GM21447 (cell line): ENCODE data around the gene TPSG1.
"Not testable (repeated sequence)": the region's sequence is repeated elsewhere in the genome, so short reads cannot be mapped to it uniquely, and the experiment has no call there.

Experiments
- ATAC-seq: cut with Tn5 transposase; IDR thresholded peaks from one replicate; pipeline ENCODE4 v1.9.1; 2021; ENCODE audit not compliant: unreplicated experiment

Gene TPSG1

DNA sequence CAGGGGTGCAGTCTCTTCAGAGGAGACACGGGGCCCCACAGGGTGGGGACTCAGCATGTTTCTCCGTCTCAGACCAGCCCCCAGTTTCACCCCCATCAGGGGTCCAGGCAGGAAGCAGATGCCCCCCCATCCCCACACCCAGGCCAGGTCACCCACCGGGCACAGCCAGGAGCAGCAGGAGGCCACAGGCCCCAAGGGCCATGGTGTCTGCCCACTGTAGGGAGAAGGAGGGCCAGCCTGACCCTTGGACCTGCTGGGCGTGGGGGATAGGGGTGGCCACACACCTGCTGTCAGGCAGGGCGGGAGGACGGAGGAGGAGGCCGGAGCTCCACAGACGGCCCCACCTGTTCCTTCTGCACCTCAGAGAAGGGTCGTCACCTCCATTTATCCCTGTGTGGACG is at the start of gene TPSG1:
TPSG1 (minus strand) TSS at position 218 of the 401 bp plus-strand sequence; CDS start at position 202, 16 bp downstream.
- ATAC-seq, result no peak

DNA sequence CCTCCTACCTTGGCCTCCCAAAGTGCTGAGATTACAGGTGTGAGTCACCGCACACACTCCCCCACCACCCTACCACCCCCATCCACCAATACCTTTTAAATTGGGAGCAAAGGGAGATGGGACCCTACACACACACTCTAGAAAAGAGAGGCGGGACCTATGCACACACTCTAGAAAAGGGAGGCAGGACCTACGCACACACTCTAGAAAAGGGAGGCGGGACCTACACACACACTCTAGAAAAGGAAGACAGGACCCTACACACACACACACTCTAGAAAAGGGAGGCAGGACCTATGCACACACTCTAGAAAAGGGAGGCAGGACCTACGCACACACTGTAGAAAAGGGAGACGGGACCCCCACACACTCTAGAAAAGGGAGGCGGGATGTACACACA is 49.7 kb upstream of the TPSG1 start:
- no peak for ATAC-seq

DNA sequence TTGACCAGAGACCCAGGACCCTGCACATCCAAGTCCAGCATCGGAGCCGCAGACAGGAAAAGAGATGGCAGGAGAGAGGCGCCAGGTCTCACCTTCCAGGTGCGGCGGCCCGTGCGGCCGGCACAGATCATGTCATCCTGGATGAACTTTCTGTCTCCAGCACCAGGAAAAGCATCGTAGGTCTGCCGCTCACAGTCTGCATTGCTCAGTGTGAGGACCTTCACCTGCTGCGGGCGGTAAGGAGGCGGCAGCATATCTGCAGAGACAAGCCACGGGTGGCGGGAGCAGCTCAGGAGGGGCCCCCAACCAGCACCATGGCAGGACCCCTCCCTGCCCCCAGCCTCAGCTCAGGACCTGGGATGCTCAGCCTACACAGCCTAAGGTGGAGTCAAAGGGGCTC is 48.7 kb upstream of the TPSG1 start:
- ATAC-seq, result no peak

- ATAC-seq, result no peak
Observed at GRCh38 chr16:1272453-1273198, 47.6 kb upstream of the TPSG1 start.

- ATAC-seq, result not testable (repeated sequence)
Observed at GRCh38 chr16:1271724-1272413, 46.8 kb upstream of the TPSG1 start.

DNA sequence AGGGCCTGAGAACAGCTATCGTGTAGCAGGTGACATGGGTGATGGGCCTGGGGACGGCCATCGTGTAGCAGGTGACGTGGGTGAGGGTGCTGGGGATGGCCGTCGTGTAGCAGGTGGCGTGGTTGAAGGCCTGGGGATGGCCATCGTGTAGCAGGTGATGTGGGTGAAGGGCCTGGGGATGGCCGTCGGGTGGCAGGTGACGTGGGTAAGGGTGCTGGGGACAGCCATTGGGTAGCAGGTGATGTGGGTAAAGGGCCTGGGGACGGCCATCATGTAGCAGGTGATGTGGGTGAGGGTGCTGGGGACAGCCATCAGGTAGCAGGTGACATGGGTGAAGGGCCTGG is 46.3 kb upstream of the TPSG1 start:
- no peak for ATAC-seq

DNA sequence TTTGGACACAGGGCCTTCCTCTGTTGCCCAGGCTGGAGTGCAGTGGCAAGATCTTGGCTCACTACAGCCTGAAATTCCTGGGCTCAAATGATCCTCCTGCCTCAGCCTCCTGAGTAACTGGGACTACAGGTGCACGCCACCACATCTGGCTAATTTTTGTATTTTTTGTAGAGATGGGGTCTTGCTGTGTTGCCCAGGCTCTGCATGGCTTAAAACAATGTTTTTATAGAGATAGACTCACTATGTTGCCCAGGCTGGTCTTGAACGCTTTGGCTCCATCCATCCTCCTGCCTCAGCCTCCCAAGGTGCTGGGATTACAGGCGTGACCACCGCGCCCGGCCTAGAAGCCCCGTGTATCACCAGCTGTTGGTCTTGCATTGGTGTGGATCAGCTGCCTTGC is 44.4 kb upstream of the TPSG1 start:
- ATAC-seq, result not testable (repeated sequence)

- ATAC-seq, result no peak
Observed at GRCh38 chr16:1265826-1266225, 40.8 kb upstream of the TPSG1 start.

- no peak for ATAC-seq
Observed at GRCh38 chr16:1265090-1265630, 40.1 kb upstream of the TPSG1 start.

GRCh38 chr16:1264345-1265089 is 39.4 kb upstream of the TPSG1 start:
- ATAC-seq, result no peak

GRCh38 chr16:1263591-1264344 is 38.7 kb upstream of the TPSG1 start:
- ATAC-seq, result no peak

- ATAC-seq, result no peak
Observed at GRCh38 chr16:1262846-1263221, 37.8 kb upstream of the TPSG1 start.

DNA sequence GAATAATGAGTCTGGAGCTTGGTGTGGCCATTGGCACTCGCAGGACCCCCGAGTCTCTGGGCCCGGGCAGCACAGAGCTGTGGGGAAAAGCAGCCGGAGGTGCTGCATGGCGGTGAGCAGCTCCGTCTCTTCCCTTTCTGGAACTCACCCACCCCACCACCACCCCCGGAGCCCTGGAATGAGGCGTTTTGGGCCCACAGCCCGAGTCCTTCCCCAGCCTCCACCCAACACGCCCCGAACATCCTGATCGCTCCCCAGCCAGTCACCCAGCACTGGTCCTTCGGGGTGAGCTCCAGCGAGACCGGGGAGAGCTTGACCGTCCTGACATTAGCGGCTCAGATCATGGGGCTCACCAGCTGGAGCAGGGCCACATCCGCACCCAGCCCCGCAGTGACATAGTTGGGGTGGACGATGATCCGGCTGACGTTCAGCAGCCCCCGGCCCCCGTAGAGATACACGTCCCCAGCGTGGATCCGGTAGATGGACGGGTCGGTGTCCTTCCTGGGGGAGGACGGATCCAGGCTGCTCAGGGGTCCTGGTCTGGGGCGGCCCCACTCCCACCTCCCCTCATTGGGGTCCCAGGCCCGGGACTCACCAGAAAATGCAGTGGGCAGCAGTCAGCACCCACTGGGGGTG is 37.3 kb upstream of the TPSG1 start:
- no peak for ATAC-seq

DNA sequence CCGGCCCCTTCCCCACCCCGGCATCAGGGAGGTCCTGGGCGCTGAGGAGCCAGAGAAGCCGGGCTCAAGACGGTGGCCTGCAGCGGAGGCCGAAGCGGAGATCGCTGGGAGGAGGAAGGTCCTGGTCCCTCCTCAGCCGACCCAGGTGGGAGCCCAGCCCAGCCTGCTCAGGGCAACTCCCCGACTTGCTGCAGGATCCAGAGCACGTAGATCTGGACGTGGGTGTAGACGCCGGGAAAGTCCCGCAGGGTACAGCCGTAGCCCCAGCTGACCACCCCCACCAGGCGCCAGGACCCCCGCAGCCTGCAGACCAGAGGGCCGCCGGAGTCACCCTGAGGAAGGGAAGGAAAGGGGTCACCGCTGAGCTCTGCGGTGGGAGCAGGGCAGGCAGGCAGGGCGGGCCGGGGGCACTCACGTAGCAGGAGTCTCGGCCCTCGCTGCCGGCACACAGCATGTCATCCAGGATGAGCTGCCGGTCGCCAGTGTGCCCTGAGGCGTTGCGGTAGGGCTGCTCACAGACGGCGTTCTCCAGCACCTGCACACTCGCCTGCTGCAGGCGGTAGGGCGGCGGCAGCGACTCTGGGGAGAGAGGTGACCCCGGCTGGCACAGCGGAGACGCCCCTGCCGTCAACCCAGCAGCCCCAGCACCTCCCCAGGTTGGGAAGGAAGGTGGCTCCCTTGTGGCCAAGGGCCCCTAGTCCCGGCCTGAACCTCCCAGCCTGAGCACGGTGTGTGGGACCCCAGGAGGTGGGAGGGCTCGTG is 36.2 kb upstream of the TPSG1 start:
- ATAC-seq, result no peak

DNA sequence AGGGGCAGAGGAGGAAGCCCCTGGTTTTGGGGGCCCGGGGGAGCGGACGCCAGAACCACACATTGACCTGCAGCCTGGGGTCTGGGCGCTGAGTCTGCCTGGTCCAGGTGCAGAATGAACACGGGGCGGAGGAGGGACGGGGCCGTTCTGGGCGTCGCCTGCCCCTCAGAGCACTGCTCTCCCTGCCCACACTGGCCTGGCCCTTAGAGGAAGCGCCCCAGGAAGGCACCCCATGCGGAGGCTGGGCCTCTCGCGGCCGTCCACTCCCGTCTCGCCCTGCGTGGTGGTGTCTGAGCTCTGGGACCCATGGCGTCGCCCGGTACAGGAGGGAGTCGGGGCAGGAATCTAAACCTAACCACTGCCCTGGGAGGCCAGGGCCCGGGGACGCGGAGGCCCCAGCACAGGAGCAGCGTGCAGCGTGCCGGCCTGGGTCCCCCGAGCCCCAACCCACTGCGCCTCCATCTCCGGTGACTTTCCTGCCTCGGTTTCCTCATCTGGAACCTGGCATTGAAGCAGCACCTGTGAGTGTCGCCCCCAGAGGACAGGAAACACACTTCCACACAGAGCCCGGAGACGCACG is 35.1 kb upstream of the TPSG1 start:
- ATAC-seq, result no peak

GRCh38 chr16:1259760-1260068 is 34.6 kb upstream of the TPSG1 start:
- ATAC-seq, result no peak

GRCh38 chr16:1258906-1259759 is 34.1 kb upstream of the TPSG1 start:
- ATAC-seq, result no peak

- ATAC-seq, result no peak
Observed at GRCh38 chr16:1258225-1258600, 33.1 kb upstream of the TPSG1 start.
